Ishikawa (cell line): Measurements from ENCODE around the gene HNRNPA1.

Experiments used
- EGR1 ChIP-seq: IDR thresholded peaks from 2 replicates; pipeline ENCODE4 v1.6.1; 2012
- EP300 ChIP-seq: IDR thresholded peaks from 2 replicates; pipeline ENCODE4 v1.6.1; 2012; ENCODE audit warnings: borderline replicate concordance
- MAX ChIP-seq: IDR thresholded peaks from 2 replicates; pipeline ENCODE4 v1.6.1; 2012
- NFIC ChIP-seq: IDR thresholded peaks from 2 replicates; pipeline ENCODE4 v1.6.1; 2012
- REST ChIP-seq: IDR thresholded peaks from 2 replicates; pipeline ENCODE4 v1.6.1; 2012; ENCODE audit warnings: low read depth, mild to moderate bottlenecking
- TAF1 ChIP-seq: IDR thresholded peaks from 2 replicates; pipeline ENCODE4 v1.6.1; 2012; ENCODE audit warnings: low read depth, mild to moderate bottlenecking
- TEAD4 ChIP-seq: IDR thresholded peaks from 2 replicates; pipeline ENCODE4 v1.6.1; 2012
- YY1 ChIP-seq: IDR thresholded peaks from 2 replicates; pipeline ENCODE4 v1.6.1; 2012; ENCODE audit warnings: low read depth

GRCh38 chr12:54279227-54279631 is 1.3 kb upstream of the HNRNPA1 start:
- no peak for TF ChIP-seq MAX
- 0 out of 2 replicates have a peak, but pooled peaks have one; percentile 36 for TF ChIP-seq YY1
- TF ChIP-seq TEAD4: no peak
- no peak for TF ChIP-seq EGR1
- no peak for TF ChIP-seq EP300
- TF ChIP-seq REST: no peak
- no peak for TF ChIP-seq TAF1
- TF ChIP-seq NFIC: no peak
